Bronchial epithelial cell (primary cell): ENCODE data around the gene SLC7A11. TPM values are rescaled to one million over a fixed set of nuclear protein-coding genes. Genes with fewer than 3 reads are reported as not detected.

ENCODE experiments used
- DNase-seq: peaks from one replicate; pipeline ENCODE4 v3.0.0-alpha.2; 2010; ENCODE audit warnings: low read depth
- FAIRE-seq: peaks from 2 replicates; lab custom pipeline; 2011; peaks lifted over from hg19 to GRCh38; lab: Jason Lieb, UNC
- H3K27me3 ChIP-seq: 2 replicates; pipeline ENCODE4 v1.5.1; 2011; ENCODE audit warnings: low read length; ENCODE audit not compliant: control insufficient read depth, insufficient read depth
- H3K36me3 ChIP-seq: 2 replicates; pipeline ENCODE4 v1.5.1; 2011; ENCODE audit warnings: low read length; ENCODE audit not compliant: control insufficient read depth, insufficient read depth
- H3K4me3 ChIP-seq: 2 replicates; pipeline ENCODE4 v1.5.1; 2011; ENCODE audit warnings: mild to moderate bottlenecking, low read depth, low read length, control low read depth
- CTCF ChIP-seq: IDR thresholded peaks from 2 replicates; pipeline ENCODE4 v1.5.1; 2011; ENCODE audit warnings: mild to moderate bottlenecking, moderate library complexity, low read length, control low read depth, inconsistent platforms; ENCODE audit not compliant: insufficient read depth, severe bottlenecking
- total RNA-seq: library from RNA; depleted of rRNA; stranded (reverse); fragments of >200 nt; gene quantifications from 2 replicates; pipeline ENCODE4 v1.2.1, GENCODE V29; 2014

The SLC7A11 gene
- total RNA-seq, 1 donor from 2014 or later: 129 TPM

DNA sequence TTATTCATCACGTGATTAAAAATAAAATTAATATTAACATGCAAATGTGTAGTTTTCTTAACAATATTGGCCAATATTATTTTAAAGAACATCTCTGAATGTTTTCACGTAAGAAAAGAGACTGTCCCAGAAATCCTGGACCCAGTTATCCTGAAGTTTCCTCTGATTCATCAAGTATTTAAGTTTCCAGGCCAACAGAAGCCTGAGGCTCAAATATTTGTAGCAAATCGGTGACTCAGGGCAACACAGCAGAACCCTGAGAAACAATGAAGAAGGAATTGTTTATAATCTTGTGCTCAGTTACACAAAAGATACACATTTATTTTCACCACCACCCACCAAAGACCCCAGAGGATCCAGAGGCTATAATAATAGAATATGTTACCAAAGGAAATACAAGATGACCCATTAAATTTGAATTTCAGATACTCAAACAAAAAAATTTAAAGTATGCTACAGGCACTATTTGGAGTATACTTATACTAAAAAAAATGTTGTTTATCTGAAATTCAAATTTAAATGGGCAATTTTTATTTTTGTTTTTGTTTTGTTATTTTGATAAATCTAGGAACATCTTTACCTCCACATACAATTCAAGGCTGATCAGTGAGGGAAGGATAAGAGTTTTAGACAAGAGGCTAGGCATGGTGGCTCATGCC lies 33.9 kb upstream of the SLC7A11 start:
- no peak overlapping the region for H3K4me3 ChIP-seq
- H3K36me3 ChIP-seq: no peaks in the 10 kb centered on the region
- no peaks in the 10 kb centered on the region for H3K27me3 ChIP-seq
- FAIRE-seq: no peak
- peak; percentile 93 for DNase-seq
- TF ChIP-seq CTCF: no peak

DNA sequence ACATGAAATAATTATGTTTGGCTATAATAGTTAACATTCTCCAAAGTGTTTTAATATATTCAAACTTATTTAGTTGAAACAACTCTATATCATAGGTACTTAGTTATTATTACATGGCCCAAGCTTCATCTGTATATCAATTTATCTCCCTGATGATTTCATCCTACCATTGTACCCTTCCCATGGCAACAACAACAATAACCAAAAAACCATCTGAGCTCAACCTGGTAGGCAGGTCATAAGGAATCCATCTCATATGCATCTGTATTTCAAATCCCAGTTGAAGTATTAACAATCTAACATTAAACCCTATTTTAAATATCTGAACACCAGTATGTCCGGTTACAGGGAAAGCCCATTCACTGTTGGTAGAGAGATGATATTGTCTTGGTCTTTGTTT lies 33.1 kb upstream of the SLC7A11 start:
- TF ChIP-seq CTCF: no peak
- FAIRE-seq (no peak), DNase-seq (peak; percentile 53)
- Histone ChIP-seq H3K4me3 (no peak overlapping the region), H3K36me3 (no peaks in the 10 kb centered on the region), H3K27me3 (no peaks in the 10 kb centered on the region)

DNA sequence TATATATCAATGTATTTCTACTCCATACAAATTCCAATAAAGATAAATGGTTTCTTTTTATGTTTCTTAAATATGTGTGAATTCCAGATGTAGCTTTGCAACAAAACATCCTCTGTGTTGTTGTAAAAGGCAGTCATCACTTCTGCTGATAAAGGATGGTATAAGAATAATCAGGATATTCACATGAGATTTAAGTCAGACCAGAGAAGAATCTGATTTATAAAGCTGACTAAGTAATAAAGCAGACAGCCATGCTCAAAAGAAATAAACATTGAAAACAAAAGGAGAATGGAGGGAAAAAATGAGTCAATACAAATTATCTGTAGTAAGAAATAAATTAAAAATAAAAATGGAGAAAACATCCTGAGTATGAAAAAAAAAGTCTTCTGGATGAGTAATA lies 27.0 kb upstream of the SLC7A11 start:
- no peaks in the 10 kb centered on the region for H3K27me3 ChIP-seq
- TF ChIP-seq CTCF: no peak
- FAIRE-seq (no peak), DNase-seq (no peak)
- no peak overlapping the region for H3K4me3 ChIP-seq
- no peaks in the 10 kb centered on the region for H3K36me3 ChIP-seq

GRCh38 chr4:138267835-138268234 lies 25.7 kb upstream of the SLC7A11 start:
- Histone ChIP-seq H3K36me3 (no peaks in the 10 kb centered on the region), H3K27me3 (no peaks in the 10 kb centered on the region), H3K4me3 (no peak overlapping the region)
- DNase-seq: no peak
- no peak for TF ChIP-seq CTCF
- FAIRE-seq: no peak

DNA sequence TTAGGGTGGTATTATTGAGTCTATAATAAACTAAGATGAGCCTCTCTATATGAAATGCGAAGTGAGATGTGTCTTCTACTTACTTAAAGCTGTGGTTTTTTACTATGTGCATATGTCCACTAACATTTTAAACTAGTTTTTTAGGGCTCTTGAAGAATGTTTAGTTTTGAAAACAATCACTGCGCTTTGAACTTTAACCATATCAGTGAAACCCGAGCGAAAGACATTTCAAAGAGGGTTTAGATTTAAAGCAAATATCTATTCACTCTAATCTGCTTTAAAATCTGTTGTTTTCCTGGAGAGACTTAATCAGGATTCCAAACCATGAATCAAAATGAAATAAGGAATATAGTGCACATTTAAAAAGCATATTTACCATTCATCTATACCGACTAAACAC lies 24.8 kb upstream of the SLC7A11 start:
- no peaks in the 10 kb centered on the region for H3K36me3 ChIP-seq
- no peak overlapping the region for H3K4me3 ChIP-seq
- no peaks in the 10 kb centered on the region for H3K27me3 ChIP-seq
- no peak for TF ChIP-seq CTCF
- DNase-seq (no peak), FAIRE-seq (no peak)
